Naive thymus-derived CD8-positive, alpha-beta T cell (primary cell): ENCODE data around the gene CACNB1. TPM values are rescaled to one million over a fixed set of nuclear protein-coding genes. Genes with fewer than 3 reads are reported as not detected.
"Not testable (repeated sequence)": the region's sequence is repeated elsewhere in the genome, so short reads cannot be mapped to it uniquely, and the experiment has no call there.

Experiments
- ATAC-seq, 2 donors: fragments of 150-1000 bp; cut with Tn5 transposase in 1 of 2; sonication (Bioruptor Pico), chemical (Tn5 transposase) in 1 of 2; 1 replicate in 1 of 2; 2 replicates in 1 of 2; pipeline ENCODE4 v1.10.0; 2021; ENCODE audit warnings: mild to moderate bottlenecking in 2 of 2, moderate library complexity in 2 of 2
- POLR2A ChIA-PET: fragments of 350-600 bp; sonication (Branson Sonifier 250); formaldehyde crosslinking; loops from one replicate; lab custom pipeline; 2021; ENCODE audit warnings: antibody characterized with exemption; lab: Charles Lee
- DNase-seq, 10 donors: peaks; one replicate each; pipeline versions ENCODE4 v3.0.0 to v3.0.0-alpha.2; 2020 to 2022
- H3K27ac Mint-ChIP-seq, 10 donors: one replicate each; pipeline ENCODE4 v1.8.0; 2020 to 2022; ENCODE audit warnings: mild to moderate bottlenecking in 10 of 10, mixed read lengths in 10 of 10, moderate library complexity in 4 of 10, inconsistent platforms in 1 of 10
- H3K27me3 Mint-ChIP-seq, 5 donors: one replicate each; pipeline ENCODE4 v1.8.0; 2021 to 2022; ENCODE audit warnings: mixed read lengths in 5 of 5
- H3K36me3 Mint-ChIP-seq, 3 donors: one replicate each; pipeline ENCODE4 v1.8.0; 2020 to 2022; ENCODE audit warnings: mixed read lengths in 3 of 3, mild to moderate bottlenecking in 2 of 3, inconsistent platforms in 1 of 3
- H3K4me1 Mint-ChIP-seq, 4 donors: one replicate each; pipeline ENCODE4 v1.8.0; 2021 to 2022; ENCODE audit warnings: mixed read lengths in 4 of 4
- H3K4me3 Mint-ChIP-seq, 10 donors: one replicate each; pipeline ENCODE4 v1.8.0; 2020 to 2022; ENCODE audit warnings: mild to moderate bottlenecking in 10 of 10, mixed read lengths in 10 of 10, moderate library complexity in 6 of 10, inconsistent platforms in 1 of 10
- H3K9me3 Mint-ChIP-seq, 9 donors: one replicate each; pipeline ENCODE4 v1.8.0; 2020 to 2022; ENCODE audit warnings: mixed read lengths in 9 of 9, mild to moderate bottlenecking in 3 of 9, inconsistent platforms in 1 of 9, moderate library complexity in 1 of 9
- polyA plus RNA-seq, 3 donors: library from polyadenylated mRNA; unstranded; fragments of 300-500 nt; fragmentation: Illumina TruSeq; gene quantifications; one replicate each; pipeline ENCODE4 v1.2.3, GENCODE V29; 2021
- total RNA-seq, 8 experiments: library from RNA in 2 of 8; stranded (reverse) in 2 of 8; gene quantifications; one replicate each; pipeline ENCODE4 v1.2.3 and lab custom pipeline; 2021 to 2026

The CACNB1 gene
- total and polyA plus RNA-seq, 5 experiments from 2014 or later = 0.75 to 12.0 (median 6.3) TPM; not detected in 1

GRCh38 chr17:39170558-39170957 lies 26.9 kb downstream of the CACNB1 start:
- no peak overlapping the region for H3K4me3 Mint-ChIP-seq
- no peaks in the 10 kb centered on the region for H3K9me3 Mint-ChIP-seq
- POLR2A ChIA-PET = interaction anchor here (0.7 to 1.4 kb wide), 4 partner anchors 13 to 200 kb away, joined by 3 to 5 read pairs (median 4); no protein-coding TSS in a partner anchor
- peak overlapping the region in 1 of 10 donors; percentile 68 for H3K27ac Mint-ChIP-seq
- DNase-seq (no peak), ATAC-seq (no peak)
- peaks cover 26 to 51% (median 43%) of the 10 kb centered on the region in 4 donors for H3K4me1 Mint-ChIP-seq
- no peaks in the 10 kb centered on the region for H3K36me3 Mint-ChIP-seq
- peaks cover 3 to 16% (median 7%) of the 10 kb centered on the region in 5 donors for H3K27me3 Mint-ChIP-seq

- H3K36me3 Mint-ChIP-seq = no peaks in the 10 kb centered on the region
- H3K4me1 Mint-ChIP-seq = peaks cover 24 to 48% (median 44%) of the 10 kb centered on the region in 4 donors
- no peak overlapping the region for H3K4me3 Mint-ChIP-seq
- H3K9me3 Mint-ChIP-seq = no peaks in the 10 kb centered on the region
- H3K27ac Mint-ChIP-seq = no peak overlapping the region
- DNase-seq (no peak), ATAC-seq (no peak)
- POLR2A ChIA-PET = interaction anchor here (0.7 kb wide), 1 partner anchor 199 kb away, joined by 5 read pairs; no protein-coding TSS in a partner anchor
- peaks cover 3 to 16% (median 7%) of the 10 kb centered on the region in 5 donors for H3K27me3 Mint-ChIP-seq
Observed at GRCh38 chr17:39170109-39170508, 27.4 kb downstream of the CACNB1 start.

GRCh38 chr17:39169518-39169917 lies 28.0 kb downstream of the CACNB1 start:
- ATAC-seq = no peak
- Mint-ChIP-seq H3K27me3 (peaks cover 3 to 17% (median 7%) of the 10 kb centered on the region in 5 donors), H3K4me1 (peaks cover 25 to 51% (median 44%) of the 10 kb centered on the region in 4 donors), H3K36me3 (no peaks in the 10 kb centered on the region), H3K4me3 (no peak overlapping the region), H3K27ac (no peak overlapping the region), H3K9me3 (no peaks in the 10 kb centered on the region)
- POLR2A ChIA-PET = interaction anchor here (0.6 kb wide), 1 partner anchor 40 kb away, joined by 3 read pairs; no protein-coding TSS in a partner anchor
- DNase-seq = no peak

- no peak for DNase-seq
- Mint-ChIP-seq H3K27me3 (peaks cover 3 to 17% (median 7%) of the 10 kb centered on the region in 5 donors), H3K4me3 (no peak overlapping the region), H3K27ac (no peak overlapping the region), H3K9me3 (no peaks in the 10 kb centered on the region), H3K4me1 (peaks cover 25 to 52% (median 45%) of the 10 kb centered on the region in 4 donors), H3K36me3 (no peaks in the 10 kb centered on the region)
- POLR2A ChIA-PET = interaction anchor here (0.6 to 0.7 kb wide), 2 partner anchors 40 to 123 kb away, joined by 3 read pairs; no protein-coding TSS in a partner anchor
- no peak for ATAC-seq
Observed at GRCh38 chr17:39169101-39169500, 28.4 kb downstream of the CACNB1 start.

GRCh38 chr17:39168503-39168902 lies 29.0 kb downstream of the CACNB1 start:
- POLR2A ChIA-PET = interaction anchor here (0.6 to 0.7 kb wide), 2 partner anchors 15 to 122 kb away, joined by 3 read pairs; no protein-coding TSS in a partner anchor
- H3K4me3 Mint-ChIP-seq = not testable (repeated sequence)

GRCh38 chr17:39167476-39167875 lies 30.0 kb downstream of the CACNB1 start:
- H3K36me3 Mint-ChIP-seq = no peaks in the 10 kb centered on the region
- POLR2A ChIA-PET = interaction anchor here (0.6 to 3.9 kb wide), 4 partner anchors 32 to 402 kb away, joined by 3 to 23 read pairs (median 5); partner anchors contain the start of gene RPL19

More at GRCh38 chr17:39168503-39168902, 29.0 kb downstream of the CACNB1 start:
- H3K4me1 Mint-ChIP-seq = peaks cover 23 to 50% (median 43%) of the 10 kb centered on the region in 4 donors
- ATAC-seq, H3K36me3 Mint-ChIP-seq, DNase-seq, H3K27ac Mint-ChIP-seq, H3K9me3 Mint-ChIP-seq: not testable (repeated sequence)
- peaks cover 3 to 17% (median 7%) of the 10 kb centered on the region in 5 donors for H3K27me3 Mint-ChIP-seq

GRCh38 chr17:39166437-39167335 lies 30.8 kb downstream of the CACNB1 start:
- Mint-ChIP-seq H3K27me3 (peaks cover 3 to 17% (median 7%) of the 10 kb centered on the region in 5 donors), H3K36me3 (no peaks in the 10 kb centered on the region), H3K9me3 (no peaks in the 10 kb centered on the region), H3K4me3 (peak overlapping the region in 9 of 10 donors; percentile 17 to 93 (median 62)), H3K4me1 (peaks cover 12 to 34% (median 25%) of the 10 kb centered on the region in 4 donors), H3K27ac (peak overlapping the region in 1 of 10 donors; percentile 28)
- ATAC-seq = no peak
- no peak for DNase-seq
- POLR2A ChIA-PET = interaction anchor here (0.6 to 3.9 kb wide), 4 partner anchors 33 to 298 kb away, joined by 3 to 23 read pairs (median 4); partner anchors contain the start of gene RPL19

More at GRCh38 chr17:39167476-39167875, 30.0 kb downstream of the CACNB1 start:
- no peaks in the 10 kb centered on the region for H3K9me3 Mint-ChIP-seq
- H3K27me3 Mint-ChIP-seq = peaks cover 3 to 17% (median 7%) of the 10 kb centered on the region in 5 donors
- peak overlapping the region in 5 of 10 donors; percentile 13 to 87 (median 42) for H3K4me3 Mint-ChIP-seq
- no peak for ATAC-seq
- no peak for DNase-seq
- H3K4me1 Mint-ChIP-seq = peaks cover 18 to 41% (median 32%) of the 10 kb centered on the region in 4 donors
- H3K27ac Mint-ChIP-seq = peak overlapping the region in 1 of 10 donors; percentile 31

GRCh38 chr17:39165841-39166349 lies 31.6 kb downstream of the CACNB1 start, which contains the start of gene ARL5C:
Gene ARL5C (minus strand): TSS chr17:39166161. CDS start chr17:39165760, 401 bp downstream.
- Mint-ChIP-seq H3K9me3 (no peaks in the 10 kb centered on the region), H3K4me3 (peak within 1 kb of the TSS; percentile 87 to 97 (median 95)), H3K36me3 (no peaks in the 10 kb centered on the region), H3K27ac (peak within 1 kb of the TSS in 8 of 10 donors; percentile 17 to 82 (median 48)), H3K4me1 (peaks cover 12 to 34% (median 25%) of the 10 kb centered on the region in 4 donors), H3K27me3 (peaks cover 3 to 17% (median 7%) of the 10 kb centered on the region in 5 donors)
- no peak for DNase-seq
- no peak for ATAC-seq
- POLR2A ChIA-PET = interaction anchor here (1.0 to 3.9 kb wide), 5 partner anchors 12 to 297 kb away, joined by 3 to 29 read pairs (median 4); partner anchors contain the start of gene RPL19

- ATAC-seq (peak; percentile 36 to 56), DNase-seq (no peak)
- POLR2A ChIA-PET = interaction anchor here (0.6 to 3.9 kb wide), 10 partner anchors 8 to 312 kb away, joined by 3 to 29 read pairs (median 3); partner anchors contain the start of genes RPL19 and RPL23
- Mint-ChIP-seq H3K4me1 (peaks cover 12 to 34% (median 23%) of the 10 kb centered on the region in 4 donors), H3K27ac (peak overlapping the region in 8 of 10 donors; percentile 17 to 82 (median 48)), H3K27me3 (peaks cover 3 to 17% (median 7%) of the 10 kb centered on the region in 5 donors), H3K36me3 (no peaks in the 10 kb centered on the region), H3K4me3 (peak overlapping the region; percentile 87 to 97 (median 95)), H3K9me3 (no peaks in the 10 kb centered on the region)
Observed at GRCh38 chr17:39165178-39165840, 32.2 kb downstream of the CACNB1 start.

- Mint-ChIP-seq H3K4me3 (peak overlapping the region; percentile 87 to 97 (median 95)), H3K9me3 (no peaks in the 10 kb centered on the region), H3K27me3 (peaks cover 3 to 17% (median 7%) of the 10 kb centered on the region in 5 donors), H3K27ac (peak overlapping the region in 9 of 10 donors; percentile 17 to 82 (median 63)), H3K4me1 (peaks cover 12 to 34% (median 23%) of the 10 kb centered on the region in 4 donors), H3K36me3 (no peaks in the 10 kb centered on the region)
- peak; percentile 56 to 87 (median 72) for DNase-seq
- POLR2A ChIA-PET = interaction anchor here (0.6 to 3.9 kb wide), 11 partner anchors 9 to 311 kb away, joined by 3 to 29 read pairs (median 3); partner anchors contain the start of genes RPL19 and RPL23
- peak; percentile 92 to 95 for ATAC-seq
Observed at GRCh38 chr17:39164675-39165143, 32.8 kb downstream of the CACNB1 start.

- Mint-ChIP-seq H3K9me3 (no peaks in the 10 kb centered on the region), H3K4me1 (peaks cover 6 to 22% (median 13%) of the 10 kb centered on the region in 4 donors), H3K36me3 (no peaks in the 10 kb centered on the region), H3K27me3 (peaks cover 2 to 11% (median 6%) of the 10 kb centered on the region in 5 donors), H3K27ac (no peak overlapping the region), H3K4me3 (peak overlapping the region in 1 of 10 donors; percentile 6)
- no peak for DNase-seq
- POLR2A ChIA-PET = interaction anchor here (0.9 kb wide), 1 partner anchor 9 kb away, joined by 3 read pairs; no protein-coding TSS in a partner anchor
- ATAC-seq = no peak
Observed at GRCh38 chr17:39161962-39162361, 35.5 kb downstream of the CACNB1 start.
